Dedifferentiated amniotic fluid mesenchymal stem cell (primary cell): Measurements from ENCODE around the gene BCAS1.
"Not testable (repeated sequence)": the region's sequence is repeated elsewhere in the genome, so short reads cannot be mapped to it uniquely, and the experiment has no call there.

ENCODE experiments used
- DNase-seq: peaks from one replicate; pipeline ENCODE4 v3.0.0-alpha.2; 2016; ENCODE audit errors: extremely low spot score

Gene BCAS1

GRCh38 chr20:54019127-54019526 is 51.3 kb downstream of the BCAS1 start:
- no peak for DNase-seq

DNA sequence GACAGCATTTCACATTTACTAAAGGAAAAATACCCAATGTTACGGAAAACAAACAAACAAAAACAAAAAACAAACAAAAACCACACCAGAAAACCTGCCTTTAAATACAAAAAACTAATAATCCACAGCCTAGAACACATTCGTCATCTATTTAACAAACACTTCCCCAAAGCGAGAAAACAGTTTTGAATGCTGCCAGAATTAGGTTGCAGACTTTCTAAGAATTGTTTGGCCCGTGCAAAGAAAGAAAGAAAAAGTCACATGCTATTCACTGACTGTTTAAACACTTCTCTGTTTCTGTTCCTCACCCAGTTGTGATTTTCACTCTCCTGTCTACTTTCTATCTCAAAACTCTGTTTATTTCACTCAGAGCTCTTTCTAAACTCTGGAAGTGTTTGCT is 52.5 kb downstream of the BCAS1 start:
- no peak for DNase-seq

DNA sequence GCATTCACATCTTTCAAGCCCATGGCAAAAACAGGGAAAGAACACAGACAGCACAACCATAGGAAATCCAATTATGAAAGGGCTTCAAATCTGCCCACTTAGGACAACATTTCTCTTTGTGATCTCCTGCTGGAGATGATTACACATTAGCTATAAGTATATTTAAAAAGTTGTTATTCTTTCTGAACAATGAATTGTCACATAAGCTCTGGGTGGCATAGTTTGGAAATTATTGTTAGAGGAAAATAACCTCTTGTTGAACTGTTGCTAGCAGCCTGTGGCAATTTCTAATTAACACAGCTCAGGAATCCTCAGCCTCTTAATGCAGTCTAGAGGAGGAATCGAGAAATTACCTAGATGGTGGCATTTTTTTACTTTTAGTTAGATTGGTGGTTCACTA is 54.9 kb downstream of the BCAS1 start:
- no peak for DNase-seq

DNA sequence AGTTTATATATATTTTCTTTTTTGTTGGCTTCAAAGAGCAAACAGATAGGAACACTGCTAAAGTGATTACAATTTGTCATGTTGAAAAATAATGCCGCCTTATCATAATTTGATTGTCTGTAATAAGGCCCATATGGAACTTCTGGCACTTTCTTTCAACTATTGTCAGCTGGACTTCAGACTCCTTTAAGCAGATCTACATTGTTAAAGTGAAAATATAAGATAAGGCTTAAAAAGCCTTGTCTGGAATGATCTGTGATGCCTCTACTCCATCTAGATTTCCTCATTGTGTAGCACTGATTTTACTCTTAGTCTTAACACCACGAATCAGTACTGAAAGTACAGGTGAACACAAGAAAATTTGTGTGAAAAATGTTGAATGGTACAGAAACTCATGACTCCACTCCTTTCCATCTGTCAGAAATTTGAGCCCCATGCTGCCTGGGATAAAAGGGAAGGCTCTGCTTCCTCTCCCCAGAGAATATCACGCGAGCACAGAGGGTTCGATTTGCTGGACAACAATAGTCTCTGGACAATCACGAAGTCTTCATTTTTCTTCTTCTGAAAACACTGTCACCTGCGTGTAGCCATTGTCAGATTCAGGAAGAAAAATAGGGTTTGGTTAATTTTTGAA is 56.0 kb downstream of the BCAS1 start:
- DNase-seq: no peak

DNA sequence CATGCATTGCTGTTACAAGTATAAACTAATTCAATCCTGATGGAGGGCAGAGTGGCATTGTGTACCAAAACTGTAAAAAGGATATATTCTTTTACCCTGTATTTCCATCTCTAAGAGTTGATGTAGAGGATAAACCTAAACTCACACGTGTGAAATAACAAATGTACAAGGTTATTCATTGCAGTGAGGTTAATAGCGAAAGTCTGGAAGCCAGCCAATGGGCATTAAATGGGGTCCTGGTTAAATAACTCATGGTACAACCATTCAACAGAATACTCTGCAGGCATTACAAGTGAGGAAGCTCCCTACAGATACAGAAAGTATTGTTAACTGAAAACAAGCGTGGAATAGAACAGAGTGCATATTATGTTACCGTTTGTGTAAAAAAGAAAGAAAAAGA is 56.9 kb downstream of the BCAS1 start:
- no peak for DNase-seq

DNA sequence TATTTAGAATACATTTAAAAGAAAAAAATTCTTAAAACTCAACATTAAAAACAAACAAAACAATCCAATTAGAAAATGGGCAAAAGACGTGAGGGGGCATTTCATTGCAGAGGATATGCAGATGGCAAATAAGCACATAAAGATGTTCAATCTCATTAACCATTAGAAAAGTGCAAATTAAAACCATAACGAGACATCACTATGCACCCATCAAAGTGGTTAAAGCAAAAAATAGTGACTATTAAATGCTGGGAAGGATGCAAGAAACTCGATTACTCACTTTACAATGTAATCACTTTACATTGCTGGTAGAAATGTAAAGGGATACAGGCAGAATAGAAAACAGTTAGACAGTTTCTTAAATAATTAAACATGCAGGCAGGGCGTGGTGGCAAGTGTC is 59.0 kb downstream of the BCAS1 start:
- DNase-seq: no peak

- DNase-seq: not testable (repeated sequence)
These were observed 64.2 kb downstream of the BCAS1 start for GRCh38 chr20:54006216-54006615.

- DNase-seq: no peak
These were observed 64.9 kb downstream of the BCAS1 start for GRCh38 chr20:54005524-54005923.

- no peak for DNase-seq
These were observed 65.9 kb downstream of the BCAS1 start for GRCh38 chr20:54004445-54004844.

DNA sequence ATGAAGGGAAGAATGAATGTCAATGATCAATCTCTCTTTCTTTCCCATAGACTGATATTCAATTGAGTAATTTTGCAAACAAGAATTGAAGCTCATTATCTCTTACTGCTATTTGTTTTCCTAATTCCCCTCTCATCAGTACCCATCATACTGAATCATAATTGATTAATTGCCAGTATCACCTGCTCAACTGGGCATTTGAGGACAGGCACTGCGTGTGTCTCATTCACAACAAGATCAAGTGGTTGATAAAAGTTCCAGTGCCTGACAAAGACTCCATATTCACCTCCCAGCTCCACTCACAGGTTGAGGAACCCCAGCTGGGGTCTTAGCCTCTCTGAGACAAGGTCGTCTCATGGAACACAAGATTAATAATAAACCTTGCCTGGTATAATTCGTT is 67.7 kb downstream of the BCAS1 start:
- DNase-seq: no peak

GRCh38 chr20:54002056-54002575 is 68.3 kb downstream of the BCAS1 start:
- no peak for DNase-seq

GRCh38 chr20:54000914-54001313 is 69.5 kb downstream of the BCAS1 start:
- no peak for DNase-seq

GRCh38 chr20:54000262-54000661 is 70.1 kb downstream of the BCAS1 start:
- no peak for DNase-seq

DNA sequence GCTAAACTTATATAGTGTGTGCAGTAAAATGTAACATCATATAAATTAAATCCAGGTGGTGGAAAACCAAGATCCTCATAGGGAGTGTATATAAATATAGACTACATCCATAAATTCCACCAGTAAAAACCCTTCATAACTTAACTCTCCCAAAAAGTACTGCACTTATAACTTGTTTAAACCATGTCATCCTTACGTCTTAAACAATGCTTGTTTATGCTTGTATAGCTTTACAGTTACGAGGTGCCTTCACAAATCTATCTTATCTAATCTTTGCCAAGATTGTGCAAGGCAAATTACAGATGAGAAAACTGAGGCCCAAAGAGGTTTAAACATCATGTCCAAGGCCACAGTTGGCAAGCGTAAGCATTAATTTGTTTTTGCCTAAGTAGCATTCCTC is 71.3 kb downstream of the BCAS1 start:
- no peak for DNase-seq

DNA sequence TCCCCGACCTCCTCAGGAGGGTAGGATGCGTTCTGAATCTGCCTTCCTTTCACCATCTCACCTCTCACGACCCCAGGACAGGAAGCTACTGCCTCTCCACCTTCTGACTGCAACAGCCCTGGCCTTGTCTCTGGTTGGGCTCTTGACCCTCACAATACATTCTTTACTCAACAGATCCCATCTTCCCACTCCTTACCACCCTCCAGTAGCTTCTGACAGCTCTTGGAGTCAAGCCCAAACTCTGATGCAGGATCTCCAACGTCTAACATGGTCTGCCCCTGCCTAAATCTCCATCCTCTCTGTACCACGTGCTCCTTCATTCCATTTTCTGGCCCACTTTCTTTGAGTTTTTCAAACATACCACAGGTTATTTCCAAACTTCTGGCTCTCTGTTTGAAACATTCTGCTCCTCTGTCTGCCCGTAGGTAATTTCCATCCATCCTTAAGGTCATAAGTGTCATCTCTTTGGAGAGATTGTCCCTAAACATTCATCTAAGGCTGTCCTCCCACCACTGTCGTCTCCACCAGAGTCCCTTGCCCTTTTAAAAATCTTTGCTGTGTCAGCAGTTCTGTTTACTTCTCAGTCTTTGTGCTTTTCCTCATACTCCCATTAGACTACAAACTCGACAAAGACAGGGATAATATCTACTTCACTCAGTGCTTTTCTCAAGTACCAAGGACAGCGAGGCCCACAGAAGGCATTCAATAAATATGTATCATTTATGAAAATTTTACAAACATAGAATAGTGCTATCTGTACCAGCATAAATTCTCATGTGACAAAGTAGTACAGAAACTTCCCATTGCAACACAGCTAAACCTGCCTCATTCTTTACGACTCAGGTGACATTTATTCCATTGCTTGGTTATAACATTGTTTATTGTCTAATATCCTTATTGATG is 73.6 kb downstream of the BCAS1 start:
- DNase-seq: no peak

DNA sequence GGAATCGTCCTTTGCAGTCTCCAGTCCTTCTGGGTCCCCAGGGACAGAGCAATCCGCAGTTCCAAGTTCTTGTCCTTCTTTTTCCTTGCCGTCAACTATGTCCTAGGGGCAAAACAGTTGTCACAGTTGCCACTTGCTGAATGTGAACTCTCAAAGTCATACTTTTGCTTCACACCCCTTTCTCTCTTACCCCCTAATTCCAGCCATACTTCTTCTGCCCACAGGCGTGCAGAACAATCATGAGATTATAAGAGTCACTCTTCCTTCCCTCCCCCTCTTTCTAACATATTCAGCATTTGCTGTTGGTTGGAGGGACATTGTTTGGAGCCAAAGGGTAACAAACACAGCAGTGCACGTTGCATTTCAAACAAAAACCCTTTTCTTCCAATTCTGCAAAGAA is 74.4 kb downstream of the BCAS1 start:
- DNase-seq: no peak

DNA sequence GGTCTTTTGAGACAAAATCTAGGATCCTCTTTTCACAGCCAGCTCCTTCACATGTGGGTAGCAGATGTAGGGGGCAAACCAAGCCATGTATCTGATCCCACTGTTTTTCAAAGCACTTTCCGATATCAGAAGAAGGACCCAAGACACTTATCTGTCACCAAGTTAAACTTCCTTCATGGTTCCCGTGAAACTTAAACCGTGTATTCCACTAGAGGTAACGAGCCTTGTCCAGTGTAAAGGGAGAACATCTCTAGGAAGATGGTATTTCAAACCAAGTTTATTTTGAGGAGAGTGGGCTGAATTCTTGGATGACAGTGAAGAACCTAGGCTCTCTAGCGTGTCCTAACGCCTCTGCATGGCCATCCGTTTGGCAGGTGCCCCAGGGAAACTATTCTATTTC is 76.3 kb downstream of the BCAS1 start:
- no peak for DNase-seq

DNA sequence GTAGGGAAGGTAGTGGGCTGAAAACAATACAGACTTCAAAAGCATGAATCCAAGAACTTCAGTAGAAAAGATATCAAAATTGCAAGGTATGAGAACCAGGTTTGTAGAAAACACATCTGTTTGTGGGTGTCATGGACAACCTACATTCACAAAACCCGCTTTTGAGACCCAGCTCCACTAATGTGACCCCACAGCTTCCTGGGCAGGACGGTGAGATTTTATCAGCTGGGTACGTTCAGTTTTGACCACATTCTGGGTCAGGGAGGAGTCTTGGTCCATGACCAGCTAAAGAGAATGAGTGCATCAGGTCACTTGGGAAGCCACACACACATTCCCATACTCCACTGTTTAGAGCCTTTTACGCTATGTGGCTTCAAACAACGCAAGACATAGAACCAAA is 77.1 kb downstream of the BCAS1 start:
- no peak for DNase-seq

GRCh38 chr20:53990768-53991450 is 79.5 kb downstream of the BCAS1 start:
- no peak for DNase-seq

GRCh38 chr20:53990003-53990402 is 80.4 kb downstream of the BCAS1 start:
- no peak for DNase-seq

GRCh38 chr20:53989401-53989800 is 81.0 kb downstream of the BCAS1 start:
- DNase-seq: no peak

DNA sequence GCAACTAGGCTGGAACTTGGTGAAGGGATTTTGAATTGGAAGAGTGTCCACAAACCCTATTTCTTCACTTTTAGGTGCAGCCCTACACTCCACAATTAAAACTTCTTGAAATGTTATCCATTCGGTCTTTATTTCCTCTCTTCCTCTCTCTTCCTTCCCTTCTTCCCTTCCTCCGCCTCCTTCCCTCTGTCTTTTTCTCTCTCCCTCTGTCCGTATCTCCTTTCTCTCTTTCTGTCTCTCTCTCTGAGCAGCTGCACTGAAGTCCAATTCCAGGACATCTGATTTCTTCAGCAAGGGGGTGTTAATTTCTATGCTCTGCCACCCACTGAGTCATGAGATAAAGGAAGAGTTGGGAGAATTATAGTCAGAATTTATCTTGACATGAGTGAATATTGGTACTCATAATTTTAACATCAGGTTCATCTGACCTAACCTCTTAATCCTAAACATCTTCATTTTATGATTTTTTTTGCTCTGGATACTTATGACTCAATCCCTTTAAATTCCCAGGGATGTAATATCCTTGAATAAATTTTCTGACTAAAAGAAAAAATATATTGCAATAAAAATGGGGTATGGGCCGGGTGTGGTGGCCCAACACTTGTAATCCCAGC is 84.2 kb downstream of the BCAS1 start:
- no peak for DNase-seq
